HL-60 (cell line): Measurements from ENCODE around the gene BANF2.
"Not testable (repeated sequence)": the region's sequence is repeated elsewhere in the genome, so short reads cannot be mapped to it uniquely, and the experiment has no call there.

ENCODE experiments used
- DNase-seq, 2 experiments: peaks; one replicate each; pipeline ENCODE4 v3.0.0-alpha.2; 2010 to 2020; ENCODE audit warnings: low read depth in 1 of 2, low spot score in 1 of 2
- H3K27ac ChIP-seq: fragments of 250-450 bp; sonication (Bioruptor Pico); replicated peaks from 2 replicates; pipeline ENCODE4 v1.5.1; 2020; ENCODE audit warnings: mild to moderate bottlenecking, moderate library complexity
- H3K27me3 ChIP-seq: fragments of 250-450 bp; sonication (Bioruptor Pico); 2 replicates; pipeline ENCODE4 v1.5.1; 2021; ENCODE audit warnings: mild to moderate bottlenecking, moderate library complexity; ENCODE audit not compliant: insufficient read depth, poor library complexity, severe bottlenecking
- H3K4me3 ChIP-seq: replicated peaks from 2 replicates; pipeline ENCODE4 v1.5.1; 2011; ENCODE audit warnings: mild to moderate bottlenecking, control low read depth, low read length; ENCODE audit not compliant: insufficient read depth
- GABPA ChIP-seq: IDR thresholded peaks from 2 replicates; pipeline ENCODE4 v1.6.1; 2012; ENCODE audit warnings: low read depth
- POLR2AphosphoS5 ChIP-seq: IDR thresholded peaks from 2 replicates; pipeline ENCODE4 v1.6.1; 2012; ENCODE audit warnings: low read depth
- SPI1 ChIP-seq: IDR thresholded peaks from 2 replicates; pipeline ENCODE4 v1.6.1; 2012; ENCODE audit warnings: low read depth, mild to moderate bottlenecking, borderline replicate concordance
- TF ChIP-seq, protein P1 (sequence below): IDR thresholded peaks from one replicate; pipeline ENCODE4 v1.5.1; 2011; ENCODE audit warnings: low read length, control low read depth, inconsistent platforms; ENCODE audit not compliant: insufficient read depth
- TF ChIP-seq, protein P2 (sequence below): IDR thresholded peaks from 2 replicates; pipeline ENCODE4 v1.6.1; 2012; ENCODE audit warnings: low read depth; ENCODE audit not compliant: insufficient replicate concordance

BANF2 gene

DNA sequence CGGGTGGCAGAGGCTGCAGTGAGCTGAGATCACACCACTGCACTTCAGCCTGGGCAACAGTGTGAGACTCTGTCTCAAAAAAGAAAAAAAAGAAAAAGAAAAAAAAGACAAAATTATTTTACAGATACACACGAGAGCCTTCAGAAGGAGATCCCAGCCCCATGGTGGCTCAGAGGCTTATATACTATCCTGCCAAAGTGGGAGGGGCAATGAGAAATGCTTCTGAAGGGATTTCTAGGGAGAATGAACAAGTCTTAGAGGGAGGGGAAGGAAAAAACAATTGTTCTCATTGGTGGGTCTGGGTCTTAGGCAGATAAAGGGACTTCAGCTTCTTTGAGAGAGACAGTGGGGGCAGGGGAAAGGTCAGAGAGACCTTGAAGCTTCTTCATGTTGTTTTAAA, 76.8 kb downstream of the BANF2 start:
- H3K27ac ChIP-seq: no peak overlapping the region
- TF ChIP-seq, protein P1, sequence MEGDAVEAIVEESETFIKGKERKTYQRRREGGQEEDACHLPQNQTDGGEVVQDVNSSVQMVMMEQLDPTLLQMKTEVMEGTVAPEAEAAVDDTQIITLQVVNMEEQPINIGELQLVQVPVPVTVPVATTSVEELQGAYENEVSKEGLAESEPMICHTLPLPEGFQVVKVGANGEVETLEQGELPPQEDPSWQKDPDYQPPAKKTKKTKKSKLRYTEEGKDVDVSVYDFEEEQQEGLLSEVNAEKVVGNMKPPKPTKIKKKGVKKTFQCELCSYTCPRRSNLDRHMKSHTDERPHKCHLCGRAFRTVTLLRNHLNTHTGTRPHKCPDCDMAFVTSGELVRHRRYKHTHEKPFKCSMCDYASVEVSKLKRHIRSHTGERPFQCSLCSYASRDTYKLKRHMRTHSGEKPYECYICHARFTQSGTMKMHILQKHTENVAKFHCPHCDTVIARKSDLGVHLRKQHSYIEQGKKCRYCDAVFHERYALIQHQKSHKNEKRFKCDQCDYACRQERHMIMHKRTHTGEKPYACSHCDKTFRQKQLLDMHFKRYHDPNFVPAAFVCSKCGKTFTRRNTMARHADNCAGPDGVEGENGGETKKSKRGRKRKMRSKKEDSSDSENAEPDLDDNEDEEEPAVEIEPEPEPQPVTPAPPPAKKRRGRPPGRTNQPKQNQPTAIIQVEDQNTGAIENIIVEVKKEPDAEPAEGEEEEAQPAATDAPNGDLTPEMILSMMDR: no peak
- TF ChIP-seq POLR2AphosphoS5 (no peak), SPI1 (no peak), GABPA (no peak)
- TF ChIP-seq, protein P2, sequence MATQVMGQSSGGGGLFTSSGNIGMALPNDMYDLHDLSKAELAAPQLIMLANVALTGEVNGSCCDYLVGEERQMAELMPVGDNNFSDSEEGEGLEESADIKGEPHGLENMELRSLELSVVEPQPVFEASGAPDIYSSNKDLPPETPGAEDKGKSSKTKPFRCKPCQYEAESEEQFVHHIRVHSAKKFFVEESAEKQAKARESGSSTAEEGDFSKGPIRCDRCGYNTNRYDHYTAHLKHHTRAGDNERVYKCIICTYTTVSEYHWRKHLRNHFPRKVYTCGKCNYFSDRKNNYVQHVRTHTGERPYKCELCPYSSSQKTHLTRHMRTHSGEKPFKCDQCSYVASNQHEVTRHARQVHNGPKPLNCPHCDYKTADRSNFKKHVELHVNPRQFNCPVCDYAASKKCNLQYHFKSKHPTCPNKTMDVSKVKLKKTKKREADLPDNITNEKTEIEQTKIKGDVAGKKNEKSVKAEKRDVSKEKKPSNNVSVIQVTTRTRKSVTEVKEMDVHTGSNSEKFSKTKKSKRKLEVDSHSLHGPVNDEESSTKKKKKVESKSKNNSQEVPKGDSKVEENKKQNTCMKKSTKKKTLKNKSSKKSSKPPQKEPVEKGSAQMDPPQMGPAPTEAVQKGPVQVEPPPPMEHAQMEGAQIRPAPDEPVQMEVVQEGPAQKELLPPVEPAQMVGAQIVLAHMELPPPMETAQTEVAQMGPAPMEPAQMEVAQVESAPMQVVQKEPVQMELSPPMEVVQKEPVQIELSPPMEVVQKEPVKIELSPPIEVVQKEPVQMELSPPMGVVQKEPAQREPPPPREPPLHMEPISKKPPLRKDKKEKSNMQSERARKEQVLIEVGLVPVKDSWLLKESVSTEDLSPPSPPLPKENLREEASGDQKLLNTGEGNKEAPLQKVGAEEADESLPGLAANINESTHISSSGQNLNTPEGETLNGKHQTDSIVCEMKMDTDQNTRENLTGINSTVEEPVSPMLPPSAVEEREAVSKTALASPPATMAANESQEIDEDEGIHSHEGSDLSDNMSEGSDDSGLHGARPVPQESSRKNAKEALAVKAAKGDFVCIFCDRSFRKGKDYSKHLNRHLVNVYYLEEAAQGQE: no peak
- no peak for DNase-seq
- H3K27me3 ChIP-seq: no peaks in the 10 kb centered on the region
- no peak overlapping the region for H3K4me3 ChIP-seq

DNA sequence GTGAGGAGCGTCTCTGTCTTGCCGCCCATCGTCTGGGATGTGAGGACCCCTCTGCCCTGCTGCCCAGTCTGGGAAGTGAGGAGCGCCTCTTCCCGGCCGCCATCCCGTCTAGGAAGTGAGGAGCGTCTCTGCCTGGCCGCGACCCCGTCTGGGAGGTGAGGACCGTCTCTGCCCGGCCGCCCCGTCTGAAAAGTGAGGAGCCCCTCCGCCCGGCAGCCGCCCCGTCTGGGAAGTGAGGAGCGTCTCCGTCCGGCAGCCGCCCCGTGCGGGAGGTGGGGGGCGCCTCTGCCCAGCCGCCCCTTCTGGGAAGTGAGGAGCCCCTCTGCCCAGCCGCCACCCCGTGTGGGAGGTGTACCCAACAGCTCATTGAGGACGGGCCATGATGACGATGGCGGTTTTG, 79.2 kb downstream of the BANF2 start:
- H3K27ac ChIP-seq, H3K27me3 ChIP-seq: not testable (repeated sequence)

DNA sequence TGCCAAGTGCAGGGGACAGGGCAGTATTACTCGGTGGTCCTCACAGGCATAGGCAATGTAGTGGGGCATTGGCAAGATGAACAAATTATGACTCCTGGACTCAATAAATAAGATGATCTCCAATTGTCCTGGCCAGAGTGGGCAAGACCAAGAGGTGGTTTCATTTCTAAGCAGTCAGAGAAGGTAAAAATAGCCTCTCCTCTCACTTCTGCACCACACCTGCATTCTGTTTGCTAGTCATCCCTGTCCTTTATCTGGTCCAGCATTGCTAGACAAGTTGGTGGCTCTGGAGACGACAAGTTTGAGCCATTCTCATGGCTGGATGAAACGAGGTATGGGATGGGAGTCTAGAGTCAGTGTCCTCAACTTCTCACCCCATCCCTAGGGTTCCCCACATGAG, 83.0 kb downstream of the BANF2 start:
- Histone ChIP-seq H3K27ac (no peak overlapping the region), H3K4me3 (no peak overlapping the region), H3K27me3 (no peaks in the 10 kb centered on the region)
- DNase-seq: no peak
- TF ChIP-seq POLR2AphosphoS5: no peak
- no peak for TF ChIP-seq GABPA
- TF ChIP-seq, protein P1: no peak

More for the DNA sequence above, 79.2 kb downstream of the BANF2 start:
- H3K4me3 ChIP-seq, DNase-seq: not testable (repeated sequence)

DNA sequence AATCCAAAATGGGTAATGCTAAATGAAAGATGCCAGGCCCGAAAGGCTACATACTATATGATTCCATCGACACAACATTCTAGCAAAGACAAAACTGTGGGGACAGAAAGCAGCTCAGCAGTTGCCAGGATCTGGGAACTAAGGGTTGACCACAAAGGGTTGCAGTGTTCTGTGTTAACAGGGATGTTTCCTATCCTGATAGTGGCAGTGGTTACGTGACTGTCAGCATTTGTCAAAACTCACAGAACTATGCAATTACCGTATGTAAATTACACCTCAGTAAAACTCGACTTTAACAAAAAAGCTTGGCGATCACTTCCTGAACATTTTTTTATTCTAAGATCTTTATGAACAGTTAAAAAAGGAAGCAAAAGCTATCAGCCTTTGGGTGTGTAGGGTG, 83.9 kb downstream of the BANF2 start:
- no peak for DNase-seq
- Histone ChIP-seq H3K27ac (no peak overlapping the region), H3K4me3 (no peak overlapping the region), H3K27me3 (no peaks in the 10 kb centered on the region)
- TF ChIP-seq, protein P2: no peak
- TF ChIP-seq, protein P1: no peak
- TF ChIP-seq GABPA (no peak), SPI1 (no peak), POLR2AphosphoS5 (no peak)
